Activated naive CD4-positive, alpha-beta T cell treated with anti-CD3 and anti-CD28 coated beads, Interleukin-2, amount 50 U/mL, for 72 hours (primary cell): ENCODE results near the gene PPP1R3A. TPM values are rescaled to one million over a fixed set of nuclear protein-coding genes. Genes with fewer than 3 reads are reported as not detected.

Experiments
- ATAC-seq, 2 donors: fragments of 150-1000 bp; cut with Tn5 transposase; 2 replicates each; pipeline ENCODE4 v1.10.0; 2021; ENCODE audit warnings: mild to moderate bottlenecking in 2 of 2, moderate library complexity in 2 of 2
- DNase-seq, 2 donors: peaks; one replicate each; pipeline ENCODE4 v3.0.0; 2021 to 2022; ENCODE audit warnings: low spot score in 2 of 2
- H3K27ac Mint-ChIP-seq, 2 donors: one replicate each; pipeline ENCODE4 v1.8.0; 2022; ENCODE audit warnings: mild to moderate bottlenecking in 2 of 2, mixed read lengths in 2 of 2
- H3K36me3 Mint-ChIP-seq, 2 donors: one replicate each; pipeline ENCODE4 v1.8.0; 2022; ENCODE audit warnings: mixed read lengths in 2 of 2
- H3K9me3 Mint-ChIP-seq, 2 donors: one replicate each; pipeline ENCODE4 v1.8.0; 2022; ENCODE audit warnings: mixed read lengths in 2 of 2
- total RNA-seq, 2 donors: library from RNA; stranded (reverse); gene quantifications; one replicate each; pipeline ENCODE4 v1.2.3, GENCODE V29; 2022

The PPP1R3A gene
- total RNA-seq, 2 donors from 2014 or later, result not detected

- Mint-ChIP-seq H3K36me3 (no peaks in the 10 kb centered on the region), H3K27ac (no peak overlapping the region), H3K9me3 (peaks cover 0 to 3% of the 10 kb centered on the region in 2 donors)
- DNase-seq, result no peak
- ATAC-seq, result no peak
Measured at GRCh38 chr7:113904521-113904920, 14.3 kb downstream of the PPP1R3A start.

GRCh38 chr7:113892818-113893217 lies 26.0 kb downstream of the PPP1R3A start:
- no peak overlapping the region for H3K27ac Mint-ChIP-seq
- no peaks in the 10 kb centered on the region for H3K36me3 Mint-ChIP-seq
- no peak for ATAC-seq
- peaks cover 0 to 7% of the 10 kb centered on the region in 2 donors for H3K9me3 Mint-ChIP-seq
- DNase-seq, result no peak

- ATAC-seq, result no peak
- H3K9me3 Mint-ChIP-seq, result peaks cover 0 to 7% of the 10 kb centered on the region in 2 donors
- H3K27ac Mint-ChIP-seq, result no peak overlapping the region
- no peak for DNase-seq
- H3K36me3 Mint-ChIP-seq, result no peaks in the 10 kb centered on the region
Measured at GRCh38 chr7:113891828-113892227, 27.0 kb downstream of the PPP1R3A start.

GRCh38 chr7:113891031-113891350 lies 27.8 kb downstream of the PPP1R3A start:
- Mint-ChIP-seq H3K36me3 (no peaks in the 10 kb centered on the region), H3K27ac (no peak overlapping the region), H3K9me3 (peaks cover 4 to 7% of the 10 kb centered on the region in 2 donors)
- no peak for DNase-seq
- ATAC-seq, result no peak

DNA sequence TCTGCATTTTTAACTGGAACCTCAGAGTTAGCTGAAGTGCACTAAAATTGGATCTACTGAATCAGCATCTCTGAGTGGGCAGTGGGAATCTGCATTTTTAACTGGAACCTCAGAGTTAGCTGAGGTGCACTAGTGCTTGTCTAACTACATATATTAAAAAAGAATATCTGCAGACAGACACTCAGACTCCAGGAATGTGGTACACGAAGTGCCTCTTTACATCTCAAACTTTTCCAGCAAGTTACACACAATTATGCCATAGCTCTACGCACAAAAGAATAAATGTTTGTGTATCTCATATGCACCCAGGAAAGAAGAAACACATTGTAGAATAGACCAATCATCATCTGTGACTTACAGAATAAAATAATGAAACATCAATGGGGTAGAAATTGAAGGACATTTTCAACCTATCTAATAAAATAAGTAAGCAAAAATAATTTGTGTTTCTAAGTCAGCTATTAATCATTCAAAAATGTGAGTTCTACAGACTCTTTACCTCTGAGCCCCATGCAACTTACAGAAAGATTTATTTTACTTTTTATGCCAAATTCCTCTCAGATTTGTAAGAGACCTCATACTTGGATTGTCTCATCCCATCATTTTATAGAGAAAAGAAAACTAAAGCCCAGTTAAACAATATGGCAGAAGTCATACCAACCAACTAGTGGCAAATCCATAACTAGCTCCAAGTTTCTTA lies 28.3 kb downstream of the PPP1R3A start:
- no peaks in the 10 kb centered on the region for H3K36me3 Mint-ChIP-seq
- H3K27ac Mint-ChIP-seq, result no peak overlapping the region
- peaks cover 4 to 7% of the 10 kb centered on the region in 2 donors for H3K9me3 Mint-ChIP-seq
- ATAC-seq (no peak), DNase-seq (no peak)

- ATAC-seq (no peak), DNase-seq (no peak)
- no peaks in the 10 kb centered on the region for H3K36me3 Mint-ChIP-seq
- H3K9me3 Mint-ChIP-seq, result peaks cover 16 to 21% of the 10 kb centered on the region in 2 donors
- H3K27ac Mint-ChIP-seq, result no peak overlapping the region
Measured at GRCh38 chr7:113883096-113883495, 35.7 kb downstream of the PPP1R3A start.

DNA sequence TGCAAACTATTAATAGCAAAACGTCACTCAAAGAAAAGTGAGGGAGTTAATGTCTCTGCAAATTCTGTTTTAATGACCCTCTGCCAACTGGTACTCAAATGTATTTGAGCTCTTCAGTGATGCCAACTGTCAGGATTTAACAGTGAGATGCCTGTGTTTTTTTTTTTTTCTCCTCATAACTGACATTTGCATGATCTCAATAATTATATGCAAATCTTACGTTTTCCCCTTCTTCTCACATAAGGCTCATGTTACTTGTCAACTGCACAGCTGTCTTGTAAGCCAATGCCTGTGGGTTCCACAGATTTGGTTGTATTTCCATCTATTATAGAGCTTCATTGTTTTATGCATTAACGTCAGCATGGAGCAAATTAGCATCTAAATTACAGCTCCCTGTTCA lies 38.2 kb downstream of the PPP1R3A start:
- ATAC-seq (no peak), DNase-seq (no peak)
- Mint-ChIP-seq H3K9me3 (peaks cover 13 to 17% of the 10 kb centered on the region in 2 donors), H3K36me3 (no peaks in the 10 kb centered on the region), H3K27ac (no peak overlapping the region)

GRCh38 chr7:113878394-113878992 lies 40.3 kb downstream of the PPP1R3A start:
- ATAC-seq, result no peak
- Mint-ChIP-seq H3K36me3 (no peaks in the 10 kb centered on the region), H3K27ac (no peak overlapping the region), H3K9me3 (peaks cover 17 to 20% of the 10 kb centered on the region in 2 donors)
- DNase-seq, result no peak

GRCh38 chr7:113875224-113875623 lies 43.6 kb downstream of the PPP1R3A start:
- ATAC-seq, result no peak
- no peak overlapping the region for H3K27ac Mint-ChIP-seq

DNA sequence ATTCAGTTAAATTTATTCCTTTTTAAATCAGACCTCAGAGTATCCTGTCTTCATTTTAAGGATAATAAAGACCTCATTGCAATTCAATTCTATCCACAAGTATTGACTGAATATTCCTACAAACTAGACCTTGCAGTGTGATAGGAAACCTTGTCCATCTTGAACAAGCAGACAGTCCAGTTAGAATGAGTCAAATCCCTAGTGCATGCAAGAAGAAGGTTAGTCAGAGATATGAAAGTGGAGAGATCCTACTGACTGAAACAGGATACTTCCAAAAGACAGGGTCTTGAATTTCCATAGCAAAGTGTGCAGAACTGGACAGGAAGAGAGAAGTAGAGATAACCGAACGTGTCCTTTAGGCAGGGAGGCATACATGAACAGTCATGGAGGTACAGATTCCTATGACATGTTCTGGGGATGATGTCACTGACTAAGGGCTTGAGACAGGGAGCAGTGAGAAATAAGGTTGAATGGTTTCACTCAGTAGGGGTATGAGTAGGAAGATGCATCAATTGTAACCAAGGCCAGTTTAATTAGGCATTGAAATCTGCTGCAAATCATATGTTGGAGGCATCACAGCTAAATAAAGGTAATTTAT lies 45.2 kb downstream of the PPP1R3A start:
- no peaks in the 10 kb centered on the region for H3K36me3 Mint-ChIP-seq
- no peak overlapping the region for H3K27ac Mint-ChIP-seq
- ATAC-seq (no peak), DNase-seq (no peak)
- H3K9me3 Mint-ChIP-seq, result peaks cover 9 to 12% of the 10 kb centered on the region in 2 donors

More at GRCh38 chr7:113875224-113875623, 43.6 kb downstream of the PPP1R3A start:
- no peaks in the 10 kb centered on the region for H3K36me3 Mint-ChIP-seq
- no peak for DNase-seq
- peaks cover 21 to 22% of the 10 kb centered on the region in 2 donors for H3K9me3 Mint-ChIP-seq

DNA sequence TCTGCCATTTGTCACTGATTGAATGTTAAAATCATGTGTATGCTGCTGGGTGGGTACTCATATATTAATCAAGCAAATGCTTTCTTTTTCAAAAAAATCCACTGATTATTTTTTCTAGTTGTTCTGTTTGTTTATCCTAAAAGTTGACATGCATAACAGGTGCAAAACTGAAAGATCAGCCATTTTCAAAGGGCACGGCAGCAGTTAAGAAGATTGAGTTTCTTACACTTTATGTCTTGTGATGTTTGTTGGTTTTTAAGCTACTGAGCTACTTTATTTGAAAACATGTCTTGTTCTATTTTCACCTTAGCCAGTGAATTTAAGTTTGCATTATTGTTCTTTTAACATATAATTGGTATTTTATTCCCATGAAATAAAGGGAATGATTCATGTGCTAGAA lies 45.8 kb downstream of the PPP1R3A start:
- Mint-ChIP-seq H3K27ac (no peak overlapping the region), H3K9me3 (peaks cover 4 to 9% of the 10 kb centered on the region in 2 donors), H3K36me3 (no peaks in the 10 kb centered on the region)
- ATAC-seq, result no peak
- no peak for DNase-seq

- Mint-ChIP-seq H3K27ac (no peak overlapping the region), H3K36me3 (no peaks in the 10 kb centered on the region), H3K9me3 (peaks cover 0 to 5% of the 10 kb centered on the region in 2 donors)
- ATAC-seq (no peak), DNase-seq (no peak)
Measured at GRCh38 chr7:113867325-113867724, 51.5 kb downstream of the PPP1R3A start.

GRCh38 chr7:113856010-113856409 lies 62.8 kb downstream of the PPP1R3A start:
- DNase-seq (no peak), ATAC-seq (no peak)
- Mint-ChIP-seq H3K36me3 (peaks cover 0 to 8% of the 10 kb centered on the region in 2 donors), H3K9me3 (peaks cover 5 to 21% of the 10 kb centered on the region in 2 donors), H3K27ac (no peak overlapping the region)

DNA sequence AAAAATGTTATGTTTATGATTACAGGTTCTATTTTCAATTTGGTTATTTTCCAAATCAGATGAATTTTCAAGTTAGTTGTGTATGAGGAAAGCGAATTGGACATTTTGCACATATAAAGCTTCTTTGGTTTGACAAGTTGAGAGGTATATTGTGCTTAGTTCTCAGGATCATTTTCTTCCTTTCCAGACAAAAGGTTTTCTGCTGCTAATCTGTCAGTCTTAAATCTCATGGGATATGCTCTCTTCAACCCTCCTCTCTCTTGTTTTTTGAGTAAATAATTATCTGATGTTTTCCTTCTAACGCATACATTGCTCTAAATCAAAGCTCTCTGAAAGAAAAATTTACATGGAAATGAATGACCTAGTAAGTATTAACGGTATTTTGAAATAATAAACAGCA lies 77.9 kb downstream of the PPP1R3A start:
- ATAC-seq, result no peak
- Mint-ChIP-seq H3K36me3 (no peaks in the 10 kb centered on the region), H3K27ac (no peak overlapping the region), H3K9me3 (peaks cover 0 to 5% of the 10 kb centered on the region in 2 donors)
- no peak for DNase-seq

DNA sequence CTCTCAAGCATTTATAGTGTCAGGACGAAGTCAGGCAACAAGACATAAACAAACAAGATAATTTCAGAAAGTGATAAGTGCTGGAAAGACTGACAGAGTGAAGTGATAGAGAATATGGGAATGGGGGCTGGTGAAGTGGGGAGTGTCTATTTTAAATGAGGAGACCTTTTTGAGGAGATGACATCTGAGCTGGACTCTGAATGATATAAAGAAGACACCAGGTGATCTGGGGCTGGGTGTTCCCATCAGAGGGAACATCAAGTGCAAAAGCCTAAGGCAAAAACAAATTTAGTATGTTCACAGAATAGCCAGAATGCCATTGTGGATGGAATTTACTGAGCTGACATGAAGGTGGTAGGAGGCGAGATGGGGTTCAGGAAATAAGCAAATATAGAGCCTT lies 83.4 kb downstream of the PPP1R3A start:
- DNase-seq, result no peak
- Mint-ChIP-seq H3K9me3 (peaks cover 0 to 5% of the 10 kb centered on the region in 2 donors), H3K27ac (no peak overlapping the region), H3K36me3 (no peaks in the 10 kb centered on the region)
- ATAC-seq, result no peak

DNA sequence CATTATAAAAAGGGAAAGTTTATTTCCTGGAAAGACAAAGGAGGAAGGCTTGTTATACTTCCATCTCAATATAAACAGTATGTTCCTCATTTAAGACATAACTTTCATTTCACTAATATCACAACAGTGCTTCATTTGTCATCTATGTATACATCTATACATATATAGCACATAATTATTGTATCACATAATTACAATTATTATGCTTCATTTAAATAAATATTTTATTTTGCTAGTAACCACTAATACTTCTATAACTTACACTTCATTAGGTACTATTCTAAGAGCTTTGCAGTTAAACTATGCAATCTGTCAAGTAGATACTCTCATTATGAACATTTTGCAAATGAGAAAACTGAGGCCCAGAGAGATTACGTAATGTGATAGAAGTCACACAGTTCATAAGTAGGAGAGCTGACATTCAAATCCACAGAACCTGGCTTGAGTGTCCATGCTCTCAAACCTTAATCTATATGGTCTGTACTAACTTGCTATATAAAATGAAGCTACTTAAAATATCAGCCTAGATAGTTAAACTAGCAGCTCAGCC lies 86.5 kb downstream of the PPP1R3A start:
- no peak overlapping the region for H3K27ac Mint-ChIP-seq
- H3K9me3 Mint-ChIP-seq, result peaks cover 0 to 5% of the 10 kb centered on the region in 2 donors
- no peak for DNase-seq
- H3K36me3 Mint-ChIP-seq, result no peaks in the 10 kb centered on the region
- no peak for ATAC-seq

DNA sequence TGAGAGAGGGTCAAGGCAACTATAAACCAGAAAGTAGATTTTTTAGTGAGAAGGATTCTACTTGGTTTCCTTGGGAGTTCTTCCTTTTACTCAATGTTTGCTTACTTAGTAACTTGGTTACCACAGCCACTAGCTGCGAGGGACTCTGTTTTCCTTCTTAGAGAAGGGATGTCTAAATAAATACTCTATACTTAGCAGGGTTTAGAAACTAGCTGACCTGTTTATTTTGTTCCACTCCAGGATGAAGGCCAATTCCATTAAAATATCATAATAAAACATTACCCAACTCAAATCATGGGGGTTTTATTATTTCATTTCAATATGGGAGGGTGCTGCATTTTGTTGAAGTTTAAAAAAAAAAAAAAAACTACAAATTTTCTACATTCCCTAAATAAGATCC lies 87.3 kb downstream of the PPP1R3A start:
- no peak overlapping the region for H3K27ac Mint-ChIP-seq
- DNase-seq (no peak), ATAC-seq (no peak)
- H3K36me3 Mint-ChIP-seq, result no peaks in the 10 kb centered on the region
- H3K9me3 Mint-ChIP-seq, result peaks cover 5 to 6% of the 10 kb centered on the region in 2 donors
